ENCODE measurements around the gene PRTFDC1.
"Not testable (repeated sequence)": the region's sequence is repeated elsewhere in the genome, so short reads cannot be mapped to it uniquely, and the experiment has no call there.

The PRTFDC1 gene

GRCh38 chr10:24965051-24965450, 12.6 kb upstream of the PRTFDC1 start:
- DNase-seq (ENCODE audit: low spot score): no peak

GRCh38 chr10:24963521-24964041, 11.2 kb upstream of the PRTFDC1 start:
- DNase-seq (ENCODE audit: low spot score): no peak

DNA sequence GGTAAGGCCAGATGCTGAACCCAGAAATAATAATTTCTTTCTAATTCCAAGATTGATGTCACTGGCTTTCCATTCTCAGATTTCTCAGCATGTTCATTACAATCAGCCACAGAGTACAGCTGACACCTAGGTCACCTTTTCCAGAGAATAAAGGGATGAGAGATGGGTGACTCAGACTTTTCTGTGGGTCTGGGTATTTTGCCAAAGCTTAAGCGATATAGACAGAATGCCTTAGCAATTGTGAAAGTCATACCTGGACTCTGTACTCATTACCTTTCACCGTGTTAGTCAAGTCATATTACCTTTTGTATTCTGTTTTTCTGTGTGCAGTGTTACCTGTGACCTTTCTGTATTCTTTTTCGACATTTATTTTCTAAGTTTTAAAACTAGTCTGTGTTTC, 10.6 kb upstream of the PRTFDC1 start:
- DNase-seq (ENCODE audit: low spot score): no peak

DNA sequence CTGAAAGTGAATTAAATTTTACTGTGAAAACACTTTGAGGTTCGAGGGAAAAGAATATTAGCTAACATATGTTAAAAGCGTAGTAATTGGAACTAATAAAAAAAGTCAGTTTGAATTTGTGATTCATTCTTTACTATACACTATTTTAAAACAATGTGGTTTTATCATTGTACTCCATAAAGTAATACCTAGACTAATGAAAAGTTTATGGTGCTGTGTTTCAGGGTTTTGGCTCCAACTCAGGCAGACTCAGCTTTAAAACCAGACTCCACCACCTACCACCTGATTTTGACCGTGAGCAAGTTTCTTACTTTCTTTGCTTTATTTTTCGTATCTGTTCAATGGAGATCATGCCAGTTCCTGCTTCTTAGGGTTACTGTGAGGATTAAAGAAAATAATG, 9.2 kb upstream of the PRTFDC1 start:
- no peak for DNase-seq (ENCODE audit: low spot score)

DNA sequence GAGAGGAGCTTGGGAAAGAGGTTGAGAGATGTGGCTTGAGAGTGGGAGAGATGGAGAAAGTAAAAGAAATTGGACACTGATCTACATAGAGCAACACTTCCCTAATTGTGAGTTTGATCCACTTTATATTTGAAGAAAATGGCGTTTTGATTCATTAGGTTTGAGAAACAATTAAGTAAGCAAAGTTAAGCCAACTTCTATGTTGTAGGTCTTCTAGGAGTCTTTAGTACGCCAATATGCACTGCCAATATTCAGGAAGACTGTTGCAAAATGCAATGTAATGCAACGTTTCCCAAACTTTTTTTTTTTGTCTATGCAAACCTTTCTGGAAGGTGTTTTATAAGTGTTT, 7.0 kb upstream of the PRTFDC1 start:
- DNase-seq (ENCODE audit: low spot score): no peak

- no peak for DNase-seq (ENCODE audit: low spot score)
Observed at GRCh38 chr10:24958721-24959381, 6.4 kb upstream of the PRTFDC1 start.

DNA sequence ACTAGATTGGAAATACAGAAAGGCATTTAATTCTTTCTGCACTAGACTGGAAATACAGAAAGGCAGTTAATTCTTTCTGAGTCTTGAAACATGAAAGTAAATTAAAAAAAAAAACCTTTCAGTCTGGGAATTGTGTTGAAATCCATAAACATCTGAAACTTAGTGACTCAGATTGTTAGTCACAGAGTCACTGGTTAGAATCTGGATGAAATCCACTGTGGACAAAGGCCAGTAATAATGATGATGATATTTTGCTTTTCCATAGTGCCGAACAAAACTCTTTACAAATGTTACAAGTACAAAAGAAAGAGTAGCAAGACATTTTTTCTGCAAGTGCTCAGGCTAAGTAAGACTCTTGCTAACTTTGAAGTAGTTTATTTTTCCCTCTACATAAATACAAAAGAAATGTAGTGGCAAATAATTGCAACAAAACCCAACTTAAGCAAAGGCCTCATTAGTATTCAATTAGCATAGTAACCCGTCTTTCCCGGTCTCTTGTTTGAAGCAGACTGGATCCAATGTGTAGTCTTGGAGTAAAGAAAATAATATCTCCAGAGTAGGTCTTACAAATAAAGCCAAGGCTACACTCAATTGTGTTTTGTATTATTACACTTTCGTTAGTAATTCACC, 5.8 kb upstream of the PRTFDC1 start:
- DNase-seq (ENCODE audit: low spot score): no peak

DNA sequence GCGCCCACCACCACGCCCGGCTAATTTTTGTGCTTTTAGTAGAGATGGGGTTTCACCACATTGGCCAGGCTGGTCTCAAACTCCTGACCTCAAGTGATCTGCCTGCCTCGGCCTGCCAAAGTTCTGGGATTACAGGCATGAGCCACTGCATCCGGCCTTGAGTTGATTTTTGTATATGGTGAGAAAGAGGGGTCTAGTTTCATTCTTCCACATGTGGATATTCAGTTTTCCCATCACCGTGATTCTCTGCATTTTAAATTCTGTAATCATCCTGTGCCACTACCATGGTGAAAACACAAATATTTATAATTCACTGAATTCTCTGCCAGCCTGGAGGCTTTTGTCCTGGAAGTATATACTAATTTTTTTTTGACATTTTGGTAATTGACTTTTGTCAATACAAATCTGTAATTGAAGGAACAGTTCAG, 5.2 kb upstream of the PRTFDC1 start:
- not testable (repeated sequence) for DNase-seq (ENCODE audit: low spot score)

- no peak for DNase-seq (ENCODE audit: low spot score)
Observed at GRCh38 chr10:24953675-24954074, 1.3 kb upstream of the PRTFDC1 start.

- peak; percentile 75 for DNase-seq (ENCODE audit: low spot score)
Observed at GRCh38 chr10:24952707-24953645, 570 bp upstream of the PRTFDC1 start.

DNA sequence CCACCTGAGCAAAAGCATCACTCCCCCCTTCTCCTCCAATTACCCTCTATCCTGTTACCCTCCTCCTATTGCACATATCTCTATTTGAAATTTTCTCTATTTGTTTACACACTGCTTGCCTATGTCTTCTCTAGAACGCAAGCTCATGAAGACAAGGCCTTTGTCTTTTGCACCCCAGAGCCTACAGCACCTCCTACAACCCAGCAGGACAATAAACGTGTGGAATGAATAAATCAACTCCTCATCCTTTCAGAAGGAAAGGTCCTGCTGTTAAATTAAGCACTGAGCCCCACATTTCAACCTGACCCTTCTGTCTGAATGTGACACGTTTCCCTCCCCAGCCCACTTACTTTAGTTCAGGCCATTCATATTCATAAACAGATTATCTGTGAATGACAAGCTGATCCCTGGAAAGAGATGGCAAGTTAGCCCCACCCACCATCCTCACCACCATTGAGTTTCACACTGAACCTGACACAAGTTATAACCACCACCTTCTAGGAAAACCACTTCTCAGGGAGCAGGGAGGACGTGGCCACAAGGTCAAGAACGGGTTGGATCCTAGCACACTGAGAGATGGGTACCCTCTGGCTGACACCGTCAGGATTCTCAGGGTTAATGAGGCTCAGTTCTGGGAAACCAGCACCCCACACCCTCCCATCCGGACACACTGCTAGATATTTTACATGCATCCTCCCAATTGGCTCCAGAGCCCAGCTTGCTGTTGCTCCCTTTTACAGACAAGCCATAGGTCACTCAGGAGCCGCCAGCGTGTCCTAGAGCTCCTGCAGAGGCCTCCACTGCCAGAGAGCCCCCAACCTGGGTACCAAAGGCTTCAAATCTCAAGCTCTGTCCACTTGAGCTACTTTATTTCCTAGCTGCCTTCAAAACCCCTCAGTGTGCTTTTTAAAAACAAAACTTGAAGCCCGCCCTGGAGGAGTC, 934 bp downstream of the PRTFDC1 start:
- peak; percentile 60 for DNase-seq (ENCODE audit: low spot score)

GRCh38 chr10:24950439-24950838, 2.0 kb downstream of the PRTFDC1 start:
- DNase-seq (ENCODE audit: low spot score): no peak

- no peak for DNase-seq (ENCODE audit: low spot score)
Observed at GRCh38 chr10:24949616-24950015, 2.8 kb downstream of the PRTFDC1 start.

DNA sequence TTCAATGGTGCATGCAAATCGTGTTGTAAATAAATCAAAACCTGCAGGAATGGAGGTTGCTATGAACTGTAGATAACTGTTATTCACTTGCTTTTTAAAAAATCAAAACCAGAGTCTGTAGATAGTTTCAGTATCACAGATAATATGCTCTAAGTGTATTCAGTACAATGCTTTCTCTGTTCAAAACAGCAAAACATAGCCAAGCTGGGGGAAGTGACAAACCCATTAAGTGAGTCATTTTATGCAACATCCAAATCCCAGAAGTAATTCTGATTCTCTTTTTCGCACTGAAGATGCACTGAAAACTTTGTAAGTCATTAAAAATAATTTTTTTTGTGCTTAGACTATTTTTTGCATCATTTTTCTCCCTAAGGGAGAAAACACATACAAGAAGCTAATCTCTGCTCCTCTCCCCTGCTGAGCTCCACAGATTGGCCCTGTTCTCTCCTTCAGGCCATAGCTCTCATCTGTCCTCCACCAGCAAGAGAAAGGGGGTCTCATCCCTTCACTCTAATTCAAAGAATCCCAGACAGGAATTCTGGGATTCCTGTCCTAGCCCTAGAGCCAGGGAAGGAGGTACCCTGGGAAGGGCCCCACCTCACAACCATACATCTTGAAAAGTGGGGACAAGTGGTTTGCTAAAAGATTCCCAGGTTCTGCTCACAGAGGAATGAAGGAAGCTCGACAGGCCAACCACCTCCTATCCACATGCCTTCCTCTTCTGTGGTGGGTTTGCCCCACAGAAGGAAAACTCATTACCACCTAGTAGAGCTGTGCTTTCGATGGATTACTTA, 4.9 kb downstream of the PRTFDC1 start:
- DNase-seq (ENCODE audit: low spot score): no peak

GRCh38 chr10:24944512-24945255, 7.7 kb downstream of the PRTFDC1 start:
- DNase-seq (ENCODE audit: low spot score): no peak

- DNase-seq (ENCODE audit: low spot score): no peak
Observed at GRCh38 chr10:24938525-24938924, 13.9 kb downstream of the PRTFDC1 start.

- DNase-seq (ENCODE audit: low spot score): no peak
Observed at GRCh38 chr10:24938076-24938475, 14.3 kb downstream of the PRTFDC1 start.

- DNase-seq (ENCODE audit: low spot score): no peak
Observed at GRCh38 chr10:24935504-24936292, 16.7 kb downstream of the PRTFDC1 start.

GRCh38 chr10:24931236-24931635, 21.2 kb downstream of the PRTFDC1 start:
- DNase-seq (ENCODE audit: low spot score): no peak

Data from iPS-NIHi11 (cell line).